Neural cell (in vitro differentiated cells): ENCODE results near the gene CPSF4L. TPM values are rescaled to one million over a fixed set of nuclear protein-coding genes. Genes with fewer than 3 reads are reported as not detected.

Experiments
- H2AFZ ChIP-seq: fragments of 200-600, 300-800 bp; sonication (generic), shearing (Covaris generic); 2 replicates; pipeline ENCODE4 v1.6.0; 2014; ENCODE audit warnings: low read depth, mild to moderate bottlenecking, antibody characterized with exemption, low read length, moderate library complexity
- H3F3A ChIP-seq: fragments of 200-600 bp; shearing (Covaris generic); 2 replicates; pipeline ENCODE4 v1.6.1; 2016; ENCODE audit warnings: mild to moderate bottlenecking, moderate library complexity, mixed read lengths, antibody characterized with exemption, low read length; ENCODE audit not compliant: insufficient read depth, poor library complexity, severe bottlenecking
- H3K27ac ChIP-seq: fragments of 200-600, 300-800 bp; sonication (generic), shearing (Covaris generic); 2 replicates; pipeline ENCODE4 v1.5.1; 2014; ENCODE audit warnings: mild to moderate bottlenecking, low read length, moderate library complexity
- H3K27me3 ChIP-seq: fragments of 300-800, 200-600 bp; sonication (generic), shearing (Covaris generic); 2 replicates; pipeline ENCODE4 v1.6.0; 2014; ENCODE audit warnings: mild to moderate bottlenecking, low read depth, low read length, moderate library complexity; ENCODE audit not compliant: insufficient read depth
- H3K36me3 ChIP-seq: fragments of 300-800, 200-600 bp; sonication (generic), shearing (Covaris generic); 2 replicates; pipeline ENCODE4 v1.5.1; 2014; ENCODE audit warnings: mild to moderate bottlenecking, antibody characterized with exemption, low read length, moderate library complexity; ENCODE audit not compliant: insufficient read depth
- H3K4me2 ChIP-seq: fragments of 300-800, 200-600 bp; sonication (generic), shearing (Covaris generic); 2 replicates; pipeline ENCODE4 v1.6.0; 2014; ENCODE audit warnings: mild to moderate bottlenecking, low read length
- H3K4me3 ChIP-seq: fragments of 300-800, 200-600 bp; sonication (generic), shearing (Covaris generic); 2 replicates; pipeline ENCODE4 v1.5.1; 2014; ENCODE audit warnings: mild to moderate bottlenecking, low read length, moderate library complexity
- H3K79me2 ChIP-seq: fragments of 200-600 bp; shearing (Covaris generic); replicated peaks from 2 replicates; pipeline ENCODE4 v1.6.0; 2014; ENCODE audit warnings: mild to moderate bottlenecking, low read length, moderate library complexity; ENCODE audit not compliant: insufficient read depth
- H3K9ac ChIP-seq: fragments of 300-800, 200-600 bp; sonication (generic), shearing (Covaris generic); 2 replicates; pipeline ENCODE4 v1.6.1; 2016; ENCODE audit warnings: mild to moderate bottlenecking, low read length, mixed read lengths
- H3K9me2 ChIP-seq: fragments of 200-600 bp; shearing (Covaris generic); 2 replicates; pipeline ENCODE4 v1.6.1; 2016; ENCODE audit warnings: mild to moderate bottlenecking, low read length, mixed read lengths; ENCODE audit not compliant: insufficient read depth
- H3K9me3 ChIP-seq: fragments of 200-600, 300-800 bp; sonication (generic), shearing (Covaris generic); 2 replicates; pipeline ENCODE4 v1.6.1; 2016; ENCODE audit warnings: mild to moderate bottlenecking, mixed run types, low read length, moderate library complexity, mixed read lengths
- H4K20me1 ChIP-seq: fragments of 200-600 bp; shearing (Covaris generic); 2 replicates; pipeline ENCODE4 v1.6.1; 2016; ENCODE audit warnings: mild to moderate bottlenecking, mixed run types; ENCODE audit not compliant: insufficient read depth
- EP300 ChIP-seq: fragments of 450-650 bp; conservative IDR thresholded peaks from 2 replicates; pipeline ENCODE4 v1.6.1; 2014; ENCODE audit warnings: antibody characterized with exemption, mild to moderate bottlenecking, moderate library complexity; ENCODE audit not compliant: poor library complexity, severe bottlenecking
- EZH2 ChIP-seq: fragments of 200-600, 300-800 bp; shearing (Covaris generic), sonication (generic); IDR thresholded peaks from 2 replicates; pipeline ENCODE4 v1.6.1; 2014; ENCODE audit warnings: antibody characterized with exemption, low read length, borderline replicate concordance, mild to moderate bottlenecking; ENCODE audit not compliant: insufficient read depth, poor library complexity, severe bottlenecking
- MXI1 ChIP-seq: fragments of 450-650 bp; conservative IDR thresholded peaks from 2 replicates; pipeline ENCODE4 v1.6.1; 2014; ENCODE audit warnings: antibody characterized with exemption, mild to moderate bottlenecking; ENCODE audit not compliant: poor library complexity, severe bottlenecking
- POLR2AphosphoS5 ChIP-seq: IDR thresholded peaks from 2 replicates; pipeline ENCODE4 v1.6.1; 2012
- RAD21 ChIP-seq: fragments of 450-650 bp; conservative IDR thresholded peaks from 2 replicates; pipeline ENCODE4 v1.6.1; 2014; ENCODE audit warnings: antibody characterized with exemption, mild to moderate bottlenecking, moderate library complexity
- SMC3 ChIP-seq: fragments of 450-650 bp; conservative IDR thresholded peaks from 2 replicates; pipeline ENCODE4 v1.6.1; 2014; ENCODE audit warnings: antibody characterized with exemption, mild to moderate bottlenecking, moderate library complexity; ENCODE audit not compliant: poor library complexity
- TAF1 ChIP-seq: IDR thresholded peaks from 2 replicates; pipeline ENCODE4 v1.6.1; 2012; ENCODE audit warnings: low read depth
- polyA plus RNA-seq: library from polyadenylated mRNA; depleted of rRNA; stranded (reverse); fragments of >200 nt; gene quantifications from 2 replicates; pipeline ENCODE4 v1.2.3, GENCODE V29; 2014
- TF ChIP-seq, protein P1 (sequence below): fragments of 450-650 bp; IDR thresholded peaks from 2 replicates; pipeline ENCODE4 v1.5.1; 2014; ENCODE audit warnings: antibody characterized with exemption, mild to moderate bottlenecking, moderate library complexity; ENCODE audit not compliant: poor library complexity, severe bottlenecking
- TF ChIP-seq, protein P2 (sequence below): IDR thresholded peaks from 2 replicates; pipeline ENCODE4 v1.6.1; 2012; ENCODE audit warnings: borderline replicate concordance

The CPSF4L gene
- polyA plus RNA-seq, 1 donor from 2014 or later: not detected

DNA sequence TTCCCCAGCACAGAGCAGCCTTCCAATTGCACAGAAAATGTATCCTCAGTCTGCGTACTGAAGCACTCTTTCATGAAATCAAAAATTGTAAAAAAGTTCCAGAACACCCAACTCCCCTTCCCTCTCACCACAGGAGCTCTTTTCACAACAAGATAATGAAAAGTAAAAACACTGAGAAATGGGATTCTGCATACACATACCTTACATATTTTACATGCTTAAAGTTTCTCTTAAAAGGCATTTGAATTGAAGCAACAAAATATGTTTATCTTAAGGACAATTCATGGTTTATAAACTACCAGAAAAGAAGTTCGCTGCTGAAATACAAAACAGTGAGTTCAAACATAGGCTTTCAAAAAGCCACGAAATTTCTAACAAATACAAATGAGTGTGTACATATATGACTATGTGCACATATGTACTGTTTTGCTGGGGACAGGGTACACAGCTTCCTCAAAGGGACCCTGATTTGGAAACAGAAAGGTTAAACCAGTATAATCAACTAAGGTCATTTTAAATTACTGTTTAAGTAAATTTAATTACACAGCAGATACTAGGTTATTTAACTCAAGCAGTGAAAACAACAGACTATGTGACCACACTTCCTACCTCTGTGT lies 35.0 kb downstream of the CPSF4L start:
- no peak overlapping the region for H3K9ac ChIP-seq
- H3K79me2 ChIP-seq: peaks cover 33% of the 10 kb centered on the region
- H3F3A ChIP-seq: no peaks in the 10 kb centered on the region
- no peak overlapping the region for H2AFZ ChIP-seq
- H3K9me3 ChIP-seq: no peaks in the 10 kb centered on the region
- no peaks in the 10 kb centered on the region for H3K27me3 ChIP-seq
- H3K27ac ChIP-seq: no peak overlapping the region
- no peak for TF ChIP-seq EP300
- no peak for TF ChIP-seq MXI1
- no peak for TF ChIP-seq TAF1
- no peak for TF ChIP-seq POLR2AphosphoS5
- TF ChIP-seq EZH2: no peak
- no peak for TF ChIP-seq SMC3
- TF ChIP-seq, protein P1, sequence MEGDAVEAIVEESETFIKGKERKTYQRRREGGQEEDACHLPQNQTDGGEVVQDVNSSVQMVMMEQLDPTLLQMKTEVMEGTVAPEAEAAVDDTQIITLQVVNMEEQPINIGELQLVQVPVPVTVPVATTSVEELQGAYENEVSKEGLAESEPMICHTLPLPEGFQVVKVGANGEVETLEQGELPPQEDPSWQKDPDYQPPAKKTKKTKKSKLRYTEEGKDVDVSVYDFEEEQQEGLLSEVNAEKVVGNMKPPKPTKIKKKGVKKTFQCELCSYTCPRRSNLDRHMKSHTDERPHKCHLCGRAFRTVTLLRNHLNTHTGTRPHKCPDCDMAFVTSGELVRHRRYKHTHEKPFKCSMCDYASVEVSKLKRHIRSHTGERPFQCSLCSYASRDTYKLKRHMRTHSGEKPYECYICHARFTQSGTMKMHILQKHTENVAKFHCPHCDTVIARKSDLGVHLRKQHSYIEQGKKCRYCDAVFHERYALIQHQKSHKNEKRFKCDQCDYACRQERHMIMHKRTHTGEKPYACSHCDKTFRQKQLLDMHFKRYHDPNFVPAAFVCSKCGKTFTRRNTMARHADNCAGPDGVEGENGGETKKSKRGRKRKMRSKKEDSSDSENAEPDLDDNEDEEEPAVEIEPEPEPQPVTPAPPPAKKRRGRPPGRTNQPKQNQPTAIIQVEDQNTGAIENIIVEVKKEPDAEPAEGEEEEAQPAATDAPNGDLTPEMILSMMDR: no peak
- TF ChIP-seq, protein P2, sequence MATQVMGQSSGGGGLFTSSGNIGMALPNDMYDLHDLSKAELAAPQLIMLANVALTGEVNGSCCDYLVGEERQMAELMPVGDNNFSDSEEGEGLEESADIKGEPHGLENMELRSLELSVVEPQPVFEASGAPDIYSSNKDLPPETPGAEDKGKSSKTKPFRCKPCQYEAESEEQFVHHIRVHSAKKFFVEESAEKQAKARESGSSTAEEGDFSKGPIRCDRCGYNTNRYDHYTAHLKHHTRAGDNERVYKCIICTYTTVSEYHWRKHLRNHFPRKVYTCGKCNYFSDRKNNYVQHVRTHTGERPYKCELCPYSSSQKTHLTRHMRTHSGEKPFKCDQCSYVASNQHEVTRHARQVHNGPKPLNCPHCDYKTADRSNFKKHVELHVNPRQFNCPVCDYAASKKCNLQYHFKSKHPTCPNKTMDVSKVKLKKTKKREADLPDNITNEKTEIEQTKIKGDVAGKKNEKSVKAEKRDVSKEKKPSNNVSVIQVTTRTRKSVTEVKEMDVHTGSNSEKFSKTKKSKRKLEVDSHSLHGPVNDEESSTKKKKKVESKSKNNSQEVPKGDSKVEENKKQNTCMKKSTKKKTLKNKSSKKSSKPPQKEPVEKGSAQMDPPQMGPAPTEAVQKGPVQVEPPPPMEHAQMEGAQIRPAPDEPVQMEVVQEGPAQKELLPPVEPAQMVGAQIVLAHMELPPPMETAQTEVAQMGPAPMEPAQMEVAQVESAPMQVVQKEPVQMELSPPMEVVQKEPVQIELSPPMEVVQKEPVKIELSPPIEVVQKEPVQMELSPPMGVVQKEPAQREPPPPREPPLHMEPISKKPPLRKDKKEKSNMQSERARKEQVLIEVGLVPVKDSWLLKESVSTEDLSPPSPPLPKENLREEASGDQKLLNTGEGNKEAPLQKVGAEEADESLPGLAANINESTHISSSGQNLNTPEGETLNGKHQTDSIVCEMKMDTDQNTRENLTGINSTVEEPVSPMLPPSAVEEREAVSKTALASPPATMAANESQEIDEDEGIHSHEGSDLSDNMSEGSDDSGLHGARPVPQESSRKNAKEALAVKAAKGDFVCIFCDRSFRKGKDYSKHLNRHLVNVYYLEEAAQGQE: no peak
- no peak for TF ChIP-seq RAD21
- no peak overlapping the region for H3K4me2 ChIP-seq
- no peaks in the 10 kb centered on the region for H3K9me2 ChIP-seq
- no peaks in the 10 kb centered on the region for H3K36me3 ChIP-seq
- no peaks in the 10 kb centered on the region for H4K20me1 ChIP-seq
- no peak overlapping the region for H3K4me3 ChIP-seq

DNA sequence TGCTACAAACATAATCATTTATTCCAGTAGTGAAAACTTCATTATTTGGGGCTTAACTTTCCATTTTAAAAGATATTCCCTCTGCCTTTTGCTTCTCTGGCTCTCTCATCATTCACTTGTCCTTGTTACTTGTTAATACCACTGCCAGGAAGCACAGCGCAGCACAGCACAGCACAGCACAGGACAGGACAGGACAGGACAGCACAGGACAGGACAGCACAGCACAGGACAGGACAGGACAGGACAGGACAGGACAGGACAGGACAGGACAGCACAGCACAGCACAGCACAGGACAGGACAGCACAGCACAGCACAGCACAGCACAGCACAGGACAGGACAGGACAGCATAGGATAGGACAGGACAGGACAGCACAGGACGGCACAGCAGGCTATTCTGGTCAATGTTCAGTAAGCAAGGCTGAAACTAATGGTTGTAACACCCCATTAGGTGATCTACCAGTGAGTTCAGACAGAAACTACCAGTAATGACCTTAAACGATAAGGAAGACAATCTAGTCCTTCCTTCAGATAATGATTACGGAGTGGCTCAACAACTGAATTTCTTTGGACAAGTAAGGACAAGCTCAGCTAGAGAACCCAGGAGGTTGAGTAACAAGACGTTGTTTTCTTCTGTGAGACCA lies 36.9 kb downstream of the CPSF4L start:
- Histone ChIP-seq H3K36me3 (no peaks in the 10 kb centered on the region), H3K9ac (no peak overlapping the region), H3K27ac (no peak overlapping the region), H3K9me2 (no peaks in the 10 kb centered on the region), H3K9me3 (no peaks in the 10 kb centered on the region), H3K27me3 (no peaks in the 10 kb centered on the region), H2AFZ (no peak overlapping the region), H4K20me1 (no peaks in the 10 kb centered on the region), H3F3A (no peaks in the 10 kb centered on the region), H3K4me3 (no peak overlapping the region), H3K4me2 (no peak overlapping the region), H3K79me2 (peaks cover 14% of the 10 kb centered on the region)
- TF ChIP-seq MXI1: no peak
- no peak for TF ChIP-seq RAD21
- TF ChIP-seq TAF1: no peak
- TF ChIP-seq SMC3: no peak
- TF ChIP-seq, protein P2: no peak
- TF ChIP-seq EP300: no peak
- no peak for TF ChIP-seq EZH2
- TF ChIP-seq, protein P1: no peak
- no peak for TF ChIP-seq POLR2AphosphoS5
